HG02571 (cell line): Measurements from ENCODE around the gene RHO.
"Not testable (repeated sequence)": the region's sequence is repeated elsewhere in the genome, so short reads cannot be mapped to it uniquely, and the experiment has no call there.

Experiments used
- ATAC-seq: cut with Tn5 transposase; IDR thresholded peaks from one replicate; pipeline ENCODE4 v1.9.1; 2021; ENCODE audit warnings: mild to moderate bottlenecking, moderate library complexity; ENCODE audit not compliant: unreplicated experiment

RHO gene

GRCh38 chr3:129499604-129500333 is 28.7 kb upstream of the RHO start:
- not testable (repeated sequence) for ATAC-seq

- ATAC-seq: no peak
Observed at GRCh38 chr3:129500334-129500658, 28.1 kb upstream of the RHO start.

GRCh38 chr3:129501630-129502029 is 26.8 kb upstream of the RHO start:
- ATAC-seq: no peak

GRCh38 chr3:129502641-129503408 is 25.6 kb upstream of the RHO start:
- no peak for ATAC-seq

- ATAC-seq: no peak
Observed at GRCh38 chr3:129503471-129504291, 24.8 kb upstream of the RHO start.

- no peak for ATAC-seq
Observed at GRCh38 chr3:129504471-129505100, 23.9 kb upstream of the RHO start.

- no peak for ATAC-seq
Observed at GRCh38 chr3:129505341-129505740, 23.1 kb upstream of the RHO start.

GRCh38 chr3:129506231-129506742 is 22.2 kb upstream of the RHO start:
- no peak for ATAC-seq

GRCh38 chr3:129507181-129507831 is 21.1 kb upstream of the RHO start:
- ATAC-seq: no peak

GRCh38 chr3:129512595-129512994 is 15.8 kb upstream of the RHO start:
- ATAC-seq: no peak

- ATAC-seq: no peak
Observed at GRCh38 chr3:129513705-129514104, 14.7 kb upstream of the RHO start.

- ATAC-seq: no peak
Observed at GRCh38 chr3:129514110-129514509, 14.3 kb upstream of the RHO start.

GRCh38 chr3:129514563-129514962 is 13.9 kb upstream of the RHO start:
- ATAC-seq: no peak

- ATAC-seq: not testable (repeated sequence)
Observed at GRCh38 chr3:129515108-129515820, 13.2 kb upstream of the RHO start.

- ATAC-seq: not testable (repeated sequence)
Observed at GRCh38 chr3:129515821-129516432, 12.5 kb upstream of the RHO start.

- no peak for ATAC-seq
Observed at GRCh38 chr3:129517516-129517915, 10.9 kb upstream of the RHO start.

GRCh38 chr3:129518038-129518561 is 10.3 kb upstream of the RHO start:
- no peak for ATAC-seq

- ATAC-seq: no peak
Observed at GRCh38 chr3:129518581-129518980, 9.9 kb upstream of the RHO start.

- ATAC-seq: no peak
Observed at GRCh38 chr3:129519449-129519848, 9.0 kb upstream of the RHO start.
